Thyroid gland (tissue), 4 donors: ENCODE measurements around the gene SATL1.
A peak's percentile ranks its signal among the peaks of the same experiment; 100 is the strongest.

Experiments used
- CTCF ChIP-seq, 6 experiments: fragments of 200-600 bp in 3 of 6; fragments of 450-650 bp in 3 of 6; sonication (generic) in 3 of 6; IDR thresholded peaks; one replicate each; pipeline ENCODE4 v1.5.1; 2016 to 2019; ENCODE audit warnings: antibody characterized with exemption in 6 of 6, mild to moderate bottlenecking in 2 of 6, inconsistent platforms in 1 of 6, moderate library complexity in 1 of 6
- POLR2A ChIP-seq, 2 donors: fragments of 450-650 bp; IDR thresholded peaks; one replicate each; pipeline ENCODE4 v1.6.1; 2017; ENCODE audit warnings: antibody characterized with exemption in 2 of 2, mild to moderate bottlenecking in 2 of 2, moderate library complexity in 1 of 2

- TF ChIP-seq CTCF (IDR thresholded peaks at IDR 0.05) (peak in 5 of 6 experiments; percentile 33 to 61 (median 57)), POLR2A (IDR thresholded peaks at IDR 0.05) (no peak)
These were observed 158.7 kb downstream of the SATL1 start for GRCh38 chrX:85084770-85085393.
